NOMO-1 (cell line): ENCODE measurements around the gene SLC24A5.

Source experiments
- DNase-seq, 2 experiments: peaks; one replicate each; lab custom pipeline; 2025; ENCODE audit not compliant: unreplicated experiment in 2 of 2; lab: John Stamatoyannopoulos, UW

Gene SLC24A5

DNA sequence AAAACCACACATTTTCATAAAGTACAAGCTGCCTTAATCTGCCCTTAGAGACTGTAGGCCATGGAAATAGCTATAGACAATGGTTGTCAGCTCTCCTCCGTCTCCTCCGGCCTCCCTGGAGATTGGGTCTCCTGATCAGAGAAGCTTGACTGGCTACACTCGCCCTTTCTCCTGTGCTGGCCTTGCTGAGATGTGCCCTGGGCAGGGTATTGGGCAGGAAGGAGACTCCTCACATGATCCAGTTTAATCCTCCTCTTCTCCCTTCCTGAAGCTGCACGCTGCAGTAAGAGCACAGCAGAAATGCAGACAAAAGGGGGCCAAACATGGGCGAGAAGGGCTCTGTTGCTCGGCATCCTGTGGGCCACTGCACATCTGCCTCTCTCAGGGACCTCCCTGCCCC lies at the start of gene SLC24A5:
TSS of gene SLC24A5 (plus strand) at position 246 of the 400 bp plus-strand sequence. CDS start at position 301, 55 bp downstream.
- no peak for DNase-seq

DNA sequence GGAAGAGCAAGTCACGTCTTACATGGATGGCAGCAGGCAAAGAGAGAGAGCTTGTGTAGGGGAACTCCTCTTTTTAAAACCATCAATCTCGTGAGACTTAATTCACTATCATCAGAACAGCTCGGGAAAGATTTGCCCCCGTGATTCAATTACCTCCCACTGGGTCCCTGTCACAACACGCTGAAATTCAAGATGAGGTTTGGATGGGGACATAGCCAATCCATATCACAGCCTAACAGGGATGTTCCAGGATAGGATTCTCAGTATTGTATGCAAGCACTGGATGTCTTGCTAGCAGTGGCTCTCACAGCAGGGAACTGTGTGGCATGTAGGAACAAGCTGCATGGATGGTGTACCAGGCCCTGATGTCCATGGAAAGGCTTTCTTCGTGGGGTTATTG lies 47.8 kb upstream of the SLC24A5 start:
- DNase-seq = no peak

- DNase-seq = no peak
Observed at GRCh38 chr15:48073881-48074280, 46.9 kb upstream of the SLC24A5 start.

DNA sequence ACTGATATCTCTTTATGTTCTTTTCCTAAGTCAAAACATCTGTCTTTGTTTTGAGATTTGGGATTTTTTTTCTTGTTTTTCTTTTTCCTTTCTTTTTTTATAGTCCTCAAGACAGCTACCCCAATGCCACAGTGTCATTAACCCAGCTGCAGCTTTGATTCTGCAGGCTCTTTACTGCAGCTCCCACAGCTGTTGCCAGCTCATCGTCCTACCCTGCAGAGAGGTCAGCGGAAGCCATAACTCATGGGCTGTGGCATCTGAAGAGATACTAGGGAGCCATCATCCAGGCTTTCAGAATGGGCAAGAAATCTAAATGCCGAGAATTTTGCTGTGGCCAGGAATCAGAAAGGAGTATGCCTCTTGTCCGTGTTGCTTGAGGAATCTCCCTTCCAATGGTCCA lies 44.3 kb upstream of the SLC24A5 start:
- no peak for DNase-seq

- DNase-seq = no peak
Observed at GRCh38 chr15:48077616-48078184, 43.1 kb upstream of the SLC24A5 start.

GRCh38 chr15:48084759-48085590 lies 35.8 kb upstream of the SLC24A5 start:
- DNase-seq = peak in 1 of 2 experiments; percentile 2

DNA sequence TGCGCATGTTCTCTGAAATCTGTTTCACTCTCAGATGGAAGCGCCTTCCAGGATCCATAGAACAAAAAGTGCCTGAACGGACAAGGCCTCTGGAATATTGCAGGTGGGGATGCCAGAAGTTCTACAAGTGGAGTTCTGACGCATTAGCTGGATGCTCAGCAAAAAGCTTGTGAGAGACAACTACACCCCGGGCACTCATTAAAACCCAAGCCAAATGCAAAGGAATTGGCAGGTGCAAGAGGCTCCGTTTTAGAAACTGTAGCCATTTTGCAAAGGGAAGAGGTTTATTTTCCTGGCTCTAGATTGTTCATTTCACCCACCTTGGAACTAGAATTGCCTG lies 35.2 kb upstream of the SLC24A5 start:
- no peak for DNase-seq

DNA sequence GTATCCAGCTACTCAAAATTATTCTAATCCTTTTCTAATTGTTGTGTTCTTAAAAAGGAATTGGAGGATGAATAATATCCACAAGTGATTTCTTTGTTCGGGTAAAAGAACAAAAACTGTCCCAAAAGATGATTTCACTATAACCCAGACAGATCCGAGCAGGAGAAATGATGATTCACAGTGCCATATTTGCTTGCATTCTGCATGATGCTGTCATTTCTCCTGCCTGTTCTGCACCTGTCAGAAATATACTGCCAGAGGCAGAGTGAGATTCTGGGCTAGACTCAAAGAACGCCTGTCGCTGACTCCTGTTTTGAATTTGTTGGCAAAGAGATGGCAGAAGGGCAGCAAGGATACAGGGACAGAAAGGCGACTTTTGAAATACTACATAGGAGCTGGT lies 34.7 kb upstream of the SLC24A5 start:
- DNase-seq = no peak

- DNase-seq = no peak
Observed at GRCh38 chr15:48086576-48086975, 34.2 kb upstream of the SLC24A5 start.

- no peak for DNase-seq
Observed at GRCh38 chr15:48087844-48088243, 32.9 kb upstream of the SLC24A5 start.

GRCh38 chr15:48089702-48090101 lies 31.1 kb upstream of the SLC24A5 start:
- no peak for DNase-seq

- DNase-seq = no peak
Observed at GRCh38 chr15:48090115-48090514, 30.7 kb upstream of the SLC24A5 start.

- no peak for DNase-seq
Observed at GRCh38 chr15:48090666-48091065, 30.1 kb upstream of the SLC24A5 start.

GRCh38 chr15:48091522-48091921 lies 29.3 kb upstream of the SLC24A5 start:
- DNase-seq = no peak

- no peak for DNase-seq
Observed at GRCh38 chr15:48096355-48096786, 24.4 kb upstream of the SLC24A5 start.

- no peak for DNase-seq
Observed at GRCh38 chr15:48096813-48097212, 24.0 kb upstream of the SLC24A5 start.

DNA sequence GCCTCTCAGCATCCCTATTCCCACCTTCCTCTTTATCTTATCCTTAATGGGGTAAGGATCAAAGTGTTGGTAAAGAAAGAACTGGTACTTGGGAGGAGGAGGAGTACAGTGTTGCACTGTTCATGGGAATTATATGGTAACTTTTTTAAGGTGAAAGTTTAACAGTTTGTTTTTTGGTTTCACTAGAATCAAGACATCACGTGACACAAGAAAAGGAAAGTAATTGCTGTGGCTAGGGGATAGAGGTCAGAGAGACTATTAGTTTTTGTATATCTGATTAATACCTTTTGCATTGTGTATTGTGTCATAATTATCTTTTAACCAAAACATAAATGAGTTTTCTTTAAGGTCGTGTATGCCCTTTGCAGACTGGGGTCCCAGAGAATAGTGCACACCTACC lies 23.5 kb upstream of the SLC24A5 start:
- no peak for DNase-seq

GRCh38 chr15:48101376-48101961 lies 19.3 kb upstream of the SLC24A5 start:
- DNase-seq = no peak

GRCh38 chr15:48102167-48102566 lies 18.6 kb upstream of the SLC24A5 start:
- DNase-seq = no peak

DNA sequence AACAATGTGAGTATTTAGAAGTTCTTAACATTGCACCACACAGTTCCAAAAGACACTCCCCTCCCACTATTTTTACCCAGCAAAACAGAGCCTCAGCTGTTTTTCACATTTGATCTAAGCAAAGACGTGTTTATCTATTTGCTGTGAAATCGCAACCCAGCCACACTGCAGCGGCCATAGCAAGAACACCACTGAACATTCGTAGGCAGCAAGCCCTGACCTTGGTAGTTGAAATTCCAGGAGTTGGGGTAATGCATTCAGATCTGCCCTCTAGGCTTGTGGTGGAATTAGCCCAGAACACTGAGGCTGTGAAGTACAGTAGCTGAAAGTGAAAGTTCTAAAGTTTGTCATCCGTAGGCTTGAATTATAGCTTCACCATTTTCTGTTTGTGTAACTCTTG lies 17.1 kb upstream of the SLC24A5 start:
- DNase-seq = no peak

DNA sequence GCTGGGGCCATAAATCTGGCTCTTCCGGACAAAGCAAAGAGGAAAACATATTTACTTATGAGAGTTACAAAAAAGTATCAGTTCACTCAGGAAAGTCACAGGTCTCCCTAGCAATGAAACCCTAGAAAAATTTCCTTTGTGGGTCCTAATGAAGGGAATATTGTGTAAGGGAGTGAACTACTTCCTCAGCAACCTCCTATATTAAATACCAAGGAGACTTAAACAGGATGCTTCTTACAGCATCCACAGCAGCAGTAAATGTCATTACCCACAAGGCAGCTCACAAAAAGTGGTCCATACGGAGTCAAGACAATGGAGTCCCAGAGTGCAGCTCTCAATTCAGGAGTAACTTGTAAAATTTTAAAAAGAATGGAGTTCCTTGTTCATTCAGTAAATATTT lies 14.9 kb upstream of the SLC24A5 start:
- no peak for DNase-seq

DNA sequence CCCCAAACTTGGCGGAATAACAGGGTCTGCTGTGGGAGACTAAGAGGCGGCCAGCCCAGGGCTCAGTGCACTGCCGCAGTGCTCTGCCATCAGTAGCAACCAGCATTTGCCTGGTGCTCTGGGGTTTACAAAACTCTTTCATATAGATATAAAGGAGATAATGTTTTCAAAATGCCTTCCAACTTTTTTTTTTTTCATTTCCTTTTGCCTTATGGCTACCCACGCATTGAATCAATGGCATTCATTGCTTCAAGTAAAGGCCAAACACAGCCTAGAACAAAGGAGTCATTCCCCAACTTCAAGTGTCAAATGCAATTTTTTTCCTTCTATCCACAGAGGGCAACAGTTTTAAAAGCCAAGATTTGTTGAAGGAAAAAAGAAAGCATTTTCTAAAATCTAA lies 11.6 kb upstream of the SLC24A5 start:
- DNase-seq = no peak
